Measurements from ENCODE around the gene TAF5L.
A peak's percentile ranks its signal among the peaks of the same experiment; 100 is the strongest.

DNA sequence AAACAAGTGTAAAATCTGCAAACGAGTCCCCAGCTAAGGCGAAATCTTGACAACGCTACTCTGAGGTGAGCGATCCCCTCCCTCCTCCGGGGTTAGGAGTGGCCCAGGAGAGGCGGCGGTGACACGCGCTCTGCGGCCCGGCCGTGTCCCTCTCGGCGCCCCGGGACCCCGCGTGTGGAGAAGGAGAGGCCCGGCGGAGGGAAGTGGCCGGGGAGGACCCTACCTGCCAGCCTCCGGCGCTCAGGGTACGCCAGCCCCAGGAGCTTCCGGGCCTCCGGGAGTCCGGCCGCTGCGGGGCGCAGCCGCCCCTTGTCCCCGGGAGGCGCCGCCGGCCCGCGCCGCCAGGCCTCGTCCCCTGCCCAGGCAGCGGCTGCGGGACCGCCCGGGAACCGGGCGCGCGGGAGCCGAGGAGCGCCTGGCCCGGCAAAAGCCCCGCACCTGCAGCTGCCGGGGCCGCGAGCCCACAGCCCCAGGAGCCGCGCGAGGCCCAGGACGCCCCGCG, 68.0 kb downstream of the TAF5L start:
- TF ChIP-seq, protein P1, sequence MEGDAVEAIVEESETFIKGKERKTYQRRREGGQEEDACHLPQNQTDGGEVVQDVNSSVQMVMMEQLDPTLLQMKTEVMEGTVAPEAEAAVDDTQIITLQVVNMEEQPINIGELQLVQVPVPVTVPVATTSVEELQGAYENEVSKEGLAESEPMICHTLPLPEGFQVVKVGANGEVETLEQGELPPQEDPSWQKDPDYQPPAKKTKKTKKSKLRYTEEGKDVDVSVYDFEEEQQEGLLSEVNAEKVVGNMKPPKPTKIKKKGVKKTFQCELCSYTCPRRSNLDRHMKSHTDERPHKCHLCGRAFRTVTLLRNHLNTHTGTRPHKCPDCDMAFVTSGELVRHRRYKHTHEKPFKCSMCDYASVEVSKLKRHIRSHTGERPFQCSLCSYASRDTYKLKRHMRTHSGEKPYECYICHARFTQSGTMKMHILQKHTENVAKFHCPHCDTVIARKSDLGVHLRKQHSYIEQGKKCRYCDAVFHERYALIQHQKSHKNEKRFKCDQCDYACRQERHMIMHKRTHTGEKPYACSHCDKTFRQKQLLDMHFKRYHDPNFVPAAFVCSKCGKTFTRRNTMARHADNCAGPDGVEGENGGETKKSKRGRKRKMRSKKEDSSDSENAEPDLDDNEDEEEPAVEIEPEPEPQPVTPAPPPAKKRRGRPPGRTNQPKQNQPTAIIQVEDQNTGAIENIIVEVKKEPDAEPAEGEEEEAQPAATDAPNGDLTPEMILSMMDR (conservative IDR thresholded peaks at IDR 0.05) = no peak
- TF ChIP-seq ZFX (IDR thresholded peaks at IDR 0.05) = peak; percentile 96; the same call in 1 of the 2 replicates
